Stimulated activated effector memory CD8-positive, alpha-beta T cell treated with anti-CD3 and anti-CD28 coated beads, Interleukin-12 subunit alpha, Interleukin-12 subunit beta, amount 100 ng/mL, for 72 hours (primary cell): Measurements from ENCODE around the gene FGF1.

Experiments
- ATAC-seq: fragments of 150-1000 bp; cut with Tn5 transposase; 2 replicates; pipeline ENCODE4 v1.10.0; 2021
- DNase-seq, 2 donors: peaks; one replicate each; pipeline ENCODE4 v3.0.0; 2021 to 2022; ENCODE audit warnings: low spot score in 2 of 2
- H3K27ac Mint-ChIP-seq: one replicate; pipeline ENCODE4 v1.8.0; 2022; ENCODE audit warnings: mild to moderate bottlenecking, mixed read lengths
- H3K36me3 Mint-ChIP-seq: one replicate; pipeline ENCODE4 v1.8.0; 2022; ENCODE audit warnings: mild to moderate bottlenecking, mixed read lengths
- H3K4me1 Mint-ChIP-seq: one replicate; pipeline ENCODE4 v1.8.0; 2022; ENCODE audit warnings: mixed read lengths
- H3K4me3 Mint-ChIP-seq: one replicate; pipeline ENCODE4 v1.8.0; 2022; ENCODE audit warnings: mild to moderate bottlenecking, mixed read lengths
- H3K9me3 Mint-ChIP-seq: one replicate; pipeline ENCODE4 v1.8.0; 2022; ENCODE audit warnings: mixed read lengths

FGF1 gene

GRCh38 chr5:142576303-142576702, 109.6 kb downstream of the FGF1 start:
- H3K4me3 Mint-ChIP-seq = no peak overlapping the region
- no peaks in the 10 kb centered on the region for H3K36me3 Mint-ChIP-seq
- ATAC-seq (no peak), DNase-seq (no peak)
- H3K9me3 Mint-ChIP-seq = peaks cover 7% of the 10 kb centered on the region
- H3K27ac Mint-ChIP-seq = no peak overlapping the region
- peaks cover 10% of the 10 kb centered on the region for H3K4me1 Mint-ChIP-seq

- DNase-seq = no peak
- Mint-ChIP-seq H3K36me3 (no peaks in the 10 kb centered on the region), H3K4me1 (peaks cover 6% of the 10 kb centered on the region), H3K27ac (no peak overlapping the region), H3K9me3 (no peaks in the 10 kb centered on the region), H3K4me3 (no peak overlapping the region)
- no peak for ATAC-seq
Measured at GRCh38 chr5:142572006-142572405, 113.9 kb downstream of the FGF1 start.

- DNase-seq = no peak
- H3K9me3 Mint-ChIP-seq = no peaks in the 10 kb centered on the region
- H3K4me3 Mint-ChIP-seq = no peak overlapping the region
- no peak for ATAC-seq
- H3K27ac Mint-ChIP-seq = no peak overlapping the region
- H3K4me1 Mint-ChIP-seq = peaks cover 6% of the 10 kb centered on the region
- no peaks in the 10 kb centered on the region for H3K36me3 Mint-ChIP-seq
Measured at GRCh38 chr5:142571371-142571770, 114.5 kb downstream of the FGF1 start.

GRCh38 chr5:142569905-142570304, 116.0 kb downstream of the FGF1 start:
- Mint-ChIP-seq H3K4me1 (peaks cover 6% of the 10 kb centered on the region), H3K36me3 (no peaks in the 10 kb centered on the region), H3K9me3 (no peaks in the 10 kb centered on the region), H3K27ac (no peak overlapping the region), H3K4me3 (no peak overlapping the region)
- DNase-seq (no peak), ATAC-seq (no peak)

- Mint-ChIP-seq H3K4me1 (peaks cover 6% of the 10 kb centered on the region), H3K4me3 (no peak overlapping the region), H3K36me3 (no peaks in the 10 kb centered on the region), H3K9me3 (no peaks in the 10 kb centered on the region), H3K27ac (peak overlapping the region; percentile 53)
- DNase-seq = no peak
- no peak for ATAC-seq
Measured at GRCh38 chr5:142568996-142569335, 116.9 kb downstream of the FGF1 start.

- no peaks in the 10 kb centered on the region for H3K9me3 Mint-ChIP-seq
Measured at GRCh38 chr5:142568283-142568995, 117.5 kb downstream of the FGF1 start.

GRCh38 chr5:142561486-142562097, 124.3 kb downstream of the FGF1 start:
- H3K9me3 Mint-ChIP-seq = no peaks in the 10 kb centered on the region
- no peak for DNase-seq
- no peaks in the 10 kb centered on the region for H3K4me1 Mint-ChIP-seq
- H3K4me3 Mint-ChIP-seq = no peak overlapping the region
- no peak for ATAC-seq
- H3K36me3 Mint-ChIP-seq = no peaks in the 10 kb centered on the region
- no peak overlapping the region for H3K27ac Mint-ChIP-seq

More at GRCh38 chr5:142568283-142568995, 117.5 kb downstream of the FGF1 start:
- no peaks in the 10 kb centered on the region for H3K36me3 Mint-ChIP-seq
- no peak overlapping the region for H3K4me3 Mint-ChIP-seq
- DNase-seq (no peak), ATAC-seq (no peak)
- H3K27ac Mint-ChIP-seq = peak overlapping the region; percentile 53
- peaks cover 6% of the 10 kb centered on the region for H3K4me1 Mint-ChIP-seq

- Mint-ChIP-seq H3K4me1 (no peaks in the 10 kb centered on the region), H3K9me3 (no peaks in the 10 kb centered on the region), H3K4me3 (no peak overlapping the region), H3K36me3 (no peaks in the 10 kb centered on the region), H3K27ac (no peak overlapping the region)
- ATAC-seq = no peak
- DNase-seq = no peak
Measured at GRCh38 chr5:142561029-142561428, 124.9 kb downstream of the FGF1 start.

- ATAC-seq = no peak
- DNase-seq = no peak
- Mint-ChIP-seq H3K9me3 (no peaks in the 10 kb centered on the region), H3K27ac (no peak overlapping the region), H3K4me1 (peaks cover 15% of the 10 kb centered on the region), H3K36me3 (no peaks in the 10 kb centered on the region), H3K4me3 (no peak overlapping the region)
Measured at GRCh38 chr5:142552107-142552506, 133.8 kb downstream of the FGF1 start.

GRCh38 chr5:142551338-142552067, 134.4 kb downstream of the FGF1 start:
- Mint-ChIP-seq H3K36me3 (no peaks in the 10 kb centered on the region), H3K4me3 (no peak overlapping the region), H3K27ac (no peak overlapping the region), H3K4me1 (peaks cover 15% of the 10 kb centered on the region), H3K9me3 (no peaks in the 10 kb centered on the region)
- DNase-seq = no peak
- ATAC-seq = no peak

GRCh38 chr5:142550471-142550870, 135.4 kb downstream of the FGF1 start:
- ATAC-seq (no peak), DNase-seq (no peak)
- peaks cover 15% of the 10 kb centered on the region for H3K4me1 Mint-ChIP-seq
- H3K4me3 Mint-ChIP-seq = no peak overlapping the region
- no peaks in the 10 kb centered on the region for H3K36me3 Mint-ChIP-seq
- no peaks in the 10 kb centered on the region for H3K9me3 Mint-ChIP-seq
- H3K27ac Mint-ChIP-seq = no peak overlapping the region

GRCh38 chr5:142549834-142550233, 136.1 kb downstream of the FGF1 start:
- Mint-ChIP-seq H3K36me3 (no peaks in the 10 kb centered on the region), H3K4me3 (no peak overlapping the region), H3K9me3 (no peaks in the 10 kb centered on the region), H3K4me1 (peaks cover 15% of the 10 kb centered on the region), H3K27ac (no peak overlapping the region)
- ATAC-seq (no peak), DNase-seq (no peak)

- DNase-seq = peak in 1 of 2 donors; percentile 53
- Mint-ChIP-seq H3K36me3 (no peaks in the 10 kb centered on the region), H3K4me1 (peaks cover 15% of the 10 kb centered on the region), H3K9me3 (no peaks in the 10 kb centered on the region), H3K4me3 (no peak overlapping the region), H3K27ac (no peak overlapping the region)
- ATAC-seq = peak; percentile 78
Measured at GRCh38 chr5:142548739-142549275, 137.1 kb downstream of the FGF1 start.

GRCh38 chr5:142547445-142548380, 138.2 kb downstream of the FGF1 start:
- peaks cover 15% of the 10 kb centered on the region for H3K4me1 Mint-ChIP-seq
- no peak overlapping the region for H3K4me3 Mint-ChIP-seq
- no peaks in the 10 kb centered on the region for H3K9me3 Mint-ChIP-seq
- H3K27ac Mint-ChIP-seq = no peak overlapping the region
- no peak for DNase-seq
- no peaks in the 10 kb centered on the region for H3K36me3 Mint-ChIP-seq
- ATAC-seq = no peak
